OCI-M2 (cell line): ENCODE results near the gene SLC26A5.
"Not testable (repeated sequence)": the region's sequence is repeated elsewhere in the genome, so short reads cannot be mapped to it uniquely, and the experiment has no call there.

ENCODE experiments used
- DNase-seq: peaks from one replicate; lab custom pipeline; 2025; ENCODE audit not compliant: unreplicated experiment; lab: John Stamatoyannopoulos, UW

Gene SLC26A5

DNA sequence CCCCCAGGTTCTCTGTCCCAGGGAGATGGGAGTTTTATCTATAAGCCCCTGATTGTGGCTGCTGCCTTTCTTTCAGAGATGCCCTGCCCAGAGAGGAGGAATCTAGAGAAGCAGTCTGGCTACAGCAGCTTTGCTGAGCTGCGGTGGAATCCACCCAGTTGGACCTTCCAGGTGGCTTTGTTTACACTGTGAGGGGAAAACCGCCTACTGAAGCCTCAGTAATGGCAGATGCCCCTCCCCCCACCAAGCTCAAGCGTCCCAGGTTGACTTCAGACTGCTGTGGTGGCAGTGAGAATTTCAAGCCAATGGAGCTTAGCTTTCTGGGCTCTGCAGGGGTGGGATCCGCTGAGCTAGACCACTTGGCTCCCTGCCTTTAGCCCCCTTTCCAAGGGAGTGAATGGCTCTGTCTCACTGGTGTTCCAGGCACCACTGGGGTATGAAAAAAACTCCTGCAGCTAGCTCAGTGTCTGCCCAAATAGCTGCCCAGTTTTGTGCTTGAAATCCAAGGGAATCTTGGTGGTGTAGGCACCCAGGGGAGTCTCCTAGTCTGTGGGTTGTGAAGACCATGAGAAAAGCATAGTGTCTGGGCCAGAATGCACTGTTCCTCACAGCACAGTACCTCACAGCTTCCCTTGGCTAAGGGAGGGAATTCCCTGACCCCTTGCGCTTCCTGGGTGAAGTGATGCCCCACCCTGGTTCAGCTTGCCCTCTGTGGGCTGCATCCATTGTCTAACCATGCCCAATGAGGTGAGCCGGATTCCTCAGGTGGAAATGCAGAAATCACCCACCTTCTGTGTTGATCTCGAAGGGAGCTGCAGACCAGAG lies 40.0 kb downstream of the SLC26A5 start:
- not testable (repeated sequence) for DNase-seq

DNA sequence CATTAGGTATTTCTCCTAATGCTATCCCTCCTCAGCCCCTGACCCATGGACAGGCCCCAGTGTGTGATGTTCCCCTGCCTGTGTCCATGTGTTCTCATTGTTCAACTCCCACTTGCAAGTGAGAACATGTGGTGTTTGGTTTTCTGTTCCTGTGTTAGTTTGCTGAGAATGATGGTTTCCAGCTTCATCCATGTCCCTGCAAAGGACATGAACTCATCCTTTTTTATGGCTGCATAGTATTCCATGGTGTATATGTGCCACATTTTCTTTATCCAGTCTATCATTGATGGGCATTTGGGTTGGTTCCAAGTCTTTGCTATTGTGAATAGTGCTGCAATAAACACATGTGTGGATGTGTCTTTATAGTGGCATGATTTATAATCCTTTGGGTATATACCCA lies 46.3 kb downstream of the SLC26A5 start:
- not testable (repeated sequence) for DNase-seq

DNA sequence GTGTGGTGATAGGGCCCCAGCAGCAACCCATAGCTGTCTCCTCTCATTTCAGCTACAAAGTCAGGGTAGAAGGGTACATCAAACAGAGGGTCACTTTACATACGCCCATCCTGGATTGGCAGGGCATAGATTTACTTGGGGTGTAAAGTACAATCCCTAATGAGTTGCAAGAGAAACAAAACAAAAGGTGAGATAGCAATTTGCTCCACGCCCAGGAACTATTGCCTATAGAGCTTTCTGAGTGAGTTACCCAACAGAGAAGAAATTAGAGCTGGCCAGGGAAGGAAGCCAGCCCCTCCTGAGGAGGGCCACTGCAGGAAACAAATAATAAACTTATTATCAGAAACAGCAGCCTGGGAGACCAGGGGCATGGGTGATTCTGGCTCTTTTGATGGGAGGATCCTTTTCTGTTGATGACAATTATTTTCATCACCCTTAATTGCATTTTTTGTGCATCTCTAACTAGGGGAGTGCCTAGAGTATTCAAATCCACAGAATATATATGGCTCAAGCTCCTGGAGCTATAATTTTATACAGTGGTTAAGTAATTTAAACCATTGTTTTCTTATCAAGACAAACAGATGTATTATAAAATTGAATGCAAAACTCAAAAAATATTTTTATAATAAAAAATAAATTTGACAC lies 47.4 kb downstream of the SLC26A5 start:
- DNase-seq, result no peak

GRCh38 chr7:103396471-103396870 lies 49.5 kb downstream of the SLC26A5 start:
- DNase-seq, result no peak

- no peak for DNase-seq
Observed at GRCh38 chr7:103395071-103395470, 50.9 kb downstream of the SLC26A5 start.

GRCh38 chr7:103394566-103394965 lies 51.4 kb downstream of the SLC26A5 start:
- no peak for DNase-seq

DNA sequence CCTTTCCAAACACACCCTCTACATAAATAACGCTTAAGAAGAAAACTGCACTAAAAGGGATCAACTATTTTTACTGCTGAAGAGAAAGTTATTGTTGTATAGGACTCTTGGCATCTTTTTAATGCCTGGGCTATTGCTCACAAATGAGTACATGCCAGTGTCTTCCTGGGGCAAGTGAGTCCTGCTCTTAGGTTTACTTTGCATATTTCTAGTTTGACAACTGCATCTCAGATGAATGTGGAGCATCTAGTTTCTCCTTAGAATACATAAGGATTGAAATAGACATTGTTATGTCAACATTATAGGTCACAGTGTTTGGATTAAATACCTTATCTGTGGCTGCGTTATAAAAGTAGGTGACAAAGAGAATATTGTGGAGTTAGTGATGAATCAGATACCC lies 54.0 kb downstream of the SLC26A5 start:
- DNase-seq, result no peak

- DNase-seq, result no peak
Observed at GRCh38 chr7:103391150-103391549, 54.9 kb downstream of the SLC26A5 start.

DNA sequence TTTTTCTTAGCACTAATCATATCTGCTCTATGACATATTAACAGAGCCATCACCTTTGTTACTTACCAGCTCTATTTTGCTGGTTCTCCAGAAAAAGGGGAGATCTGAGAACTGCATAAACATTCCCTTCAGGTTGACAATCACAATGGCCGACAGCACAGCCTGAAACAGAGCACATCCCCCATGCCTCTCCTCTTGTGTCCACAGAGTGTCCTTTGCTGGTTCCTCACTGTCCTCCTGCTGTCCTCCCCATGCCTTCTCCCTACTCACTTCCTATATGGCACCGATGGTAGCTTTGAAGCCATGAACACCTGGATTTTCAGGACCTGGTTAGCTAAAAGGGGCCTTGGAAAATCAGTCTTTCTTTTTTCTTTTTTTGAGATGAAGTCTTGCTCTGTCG lies 56.7 kb downstream of the SLC26A5 start:
- no peak for DNase-seq

- no peak for DNase-seq
Observed at GRCh38 chr7:103388469-103389140, 57.4 kb downstream of the SLC26A5 start.

DNA sequence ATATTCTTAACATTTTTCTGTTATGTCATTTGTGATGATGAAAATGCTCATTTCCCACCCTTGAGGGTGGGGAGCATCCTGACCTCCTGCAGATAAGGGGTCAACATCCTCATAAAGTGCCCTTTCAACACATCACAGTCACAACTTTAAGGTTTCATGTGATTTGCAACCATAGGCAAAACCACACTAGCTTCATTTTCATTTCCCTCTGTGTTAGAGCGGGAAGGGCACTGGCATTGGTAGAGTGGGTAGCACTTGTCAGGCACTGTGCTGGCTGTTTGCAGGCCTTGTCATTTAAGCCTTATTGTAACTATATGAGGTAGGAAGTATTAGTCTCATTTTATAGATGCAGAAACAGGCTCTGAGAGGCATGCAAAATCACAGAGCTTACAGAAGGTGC lies 58.8 kb downstream of the SLC26A5 start:
- no peak for DNase-seq

DNA sequence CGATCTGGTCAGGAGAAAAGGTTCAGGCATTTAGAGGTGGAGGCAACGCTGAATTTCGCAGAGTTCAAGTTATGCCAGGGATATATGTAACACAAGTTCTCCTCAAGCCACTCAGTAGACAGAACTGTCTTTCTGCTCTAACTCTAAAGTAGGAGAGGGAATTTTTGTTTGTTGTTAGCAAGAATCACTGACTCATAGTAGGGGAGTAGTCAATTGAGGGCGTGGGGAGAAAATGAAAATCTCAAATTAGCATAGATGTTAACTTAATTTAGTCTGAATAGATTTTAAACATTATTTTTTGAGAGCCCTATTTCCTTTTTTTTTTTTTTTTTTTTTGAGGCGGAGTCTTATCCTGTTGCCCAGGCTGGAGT lies 64.0 kb downstream of the SLC26A5 start:
- DNase-seq, result no peak

DNA sequence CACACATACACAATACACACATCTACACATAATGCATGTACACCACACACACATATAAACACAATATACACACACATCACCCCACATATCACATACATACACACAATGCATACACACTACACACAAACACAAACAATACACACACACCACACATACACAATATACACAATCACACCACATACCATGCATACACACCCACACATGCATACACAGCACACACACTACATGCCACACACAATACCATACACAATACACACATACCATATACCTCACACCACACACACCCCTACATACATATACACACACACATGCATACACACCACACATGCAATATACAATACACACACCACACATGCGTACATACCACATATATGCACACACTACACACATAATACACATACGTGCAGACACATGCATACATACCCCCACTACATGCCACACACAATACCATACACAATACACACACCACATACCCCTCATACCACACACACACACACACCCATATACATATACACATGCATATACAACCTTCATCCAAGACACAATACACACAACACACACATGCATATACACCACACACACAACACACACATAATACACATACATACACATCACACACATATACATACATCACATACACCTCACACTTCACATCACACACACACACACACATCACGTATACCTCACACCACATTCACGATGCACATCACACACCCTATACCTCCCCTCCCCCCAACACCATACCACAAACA lies 64.6 kb downstream of the SLC26A5 start:
- no peak for DNase-seq

- DNase-seq, result no peak
Observed at GRCh38 chr7:103380395-103381191, 65.4 kb downstream of the SLC26A5 start.

DNA sequence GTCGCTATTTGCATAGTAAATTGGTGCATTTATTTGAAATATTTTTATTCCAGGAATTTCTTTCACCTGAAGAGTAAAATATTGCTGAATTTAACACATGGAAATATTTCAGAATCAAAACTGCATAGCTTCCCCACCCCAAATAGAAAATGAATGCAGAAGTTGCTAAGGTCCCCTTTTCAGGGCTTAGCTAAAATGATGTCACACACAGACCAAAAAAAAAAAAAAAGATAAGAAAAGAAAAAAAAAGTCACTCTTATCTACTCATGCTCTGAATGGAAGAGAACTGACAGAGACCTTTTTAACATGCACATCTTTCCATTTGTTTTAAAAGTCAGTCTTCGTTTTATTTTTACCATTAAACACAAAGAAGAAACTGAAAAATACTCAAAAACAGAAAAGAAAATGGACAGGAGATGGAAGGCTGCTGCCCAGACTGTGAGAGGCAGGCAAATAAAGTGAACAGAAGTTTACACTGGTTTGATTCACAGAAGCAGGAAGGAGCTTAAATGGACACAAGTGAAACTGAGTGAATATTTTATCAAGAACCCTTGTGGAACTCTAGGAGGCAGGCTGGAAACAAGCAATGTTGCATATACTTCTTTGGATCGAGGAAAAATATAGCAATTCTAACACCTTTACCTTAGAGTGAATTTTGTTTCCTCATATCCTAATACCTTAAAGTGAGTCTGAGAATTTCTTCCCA lies 66.6 kb downstream of the SLC26A5 start:
- no peak for DNase-seq

GRCh38 chr7:103373866-103374643 lies 72.0 kb downstream of the SLC26A5 start:
- no peak for DNase-seq

- DNase-seq, result no peak
Observed at GRCh38 chr7:103369432-103369831, 76.6 kb downstream of the SLC26A5 start.

DNA sequence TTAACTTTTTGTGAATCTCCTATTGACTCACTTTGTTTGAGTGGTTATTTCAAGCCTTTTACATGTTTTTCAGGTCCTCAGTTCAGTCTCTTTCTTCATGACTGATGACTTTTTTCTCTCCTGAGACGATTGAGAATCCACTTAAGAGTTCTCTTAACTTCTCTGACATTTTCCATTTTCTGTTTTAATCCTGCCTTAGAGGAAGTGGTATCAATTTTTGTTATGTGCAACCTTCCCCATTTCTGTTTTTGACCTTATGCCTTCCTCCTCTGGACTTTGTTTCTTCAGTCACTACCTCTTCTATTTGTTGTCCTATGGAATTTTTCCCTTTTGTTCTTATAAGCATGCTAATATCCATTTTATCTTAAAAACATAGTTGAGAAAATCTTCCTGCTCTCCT lies 96.2 kb downstream of the SLC26A5 start:
- no peak for DNase-seq

GRCh38 chr7:103348959-103349358 lies 97.0 kb downstream of the SLC26A5 start:
- no peak for DNase-seq
